Astrocyte (in vitro differentiated cells and primary cell): ENCODE results near the gene PABPC1L.
"Not testable (repeated sequence)": the region's sequence is repeated elsewhere in the genome, so short reads cannot be mapped to it uniquely, and the experiment has no call there.

Experiments used
- EZH2 ChIP-seq: IDR thresholded peaks from 2 replicates; pipeline ENCODE4 v1.6.1; 2012; ENCODE audit warnings: mild to moderate bottlenecking, low read length, inconsistent platforms; ENCODE audit not compliant: insufficient read depth
- TF ChIP-seq, protein P1 (sequence below): IDR thresholded peaks from 2 replicates; pipeline ENCODE4 v1.5.1; 2011; ENCODE audit warnings: low read depth, mild to moderate bottlenecking, inconsistent platforms, low read length, moderate library complexity; ENCODE audit not compliant: insufficient read depth

DNA sequence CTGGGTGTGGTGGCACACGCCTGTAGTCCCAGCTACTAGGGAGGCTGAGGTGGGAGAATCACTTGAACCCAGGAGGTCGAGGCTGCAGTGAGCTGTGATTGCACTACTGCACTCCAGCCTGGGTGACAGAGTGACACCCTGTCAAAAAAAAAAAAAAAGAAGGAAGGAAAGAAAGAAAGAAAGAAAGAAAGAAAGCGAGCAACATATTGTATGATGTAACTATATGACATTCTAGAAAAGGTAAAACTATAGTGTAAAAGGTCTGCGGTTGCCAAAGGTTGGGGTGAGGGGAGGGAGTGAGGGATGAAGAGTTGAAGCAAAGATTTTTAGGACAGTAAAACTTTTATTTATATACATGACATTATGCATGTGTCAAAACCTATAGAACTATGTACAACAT lies 27.5 kb upstream of the PABPC1L start:
- TF ChIP-seq, protein P1, sequence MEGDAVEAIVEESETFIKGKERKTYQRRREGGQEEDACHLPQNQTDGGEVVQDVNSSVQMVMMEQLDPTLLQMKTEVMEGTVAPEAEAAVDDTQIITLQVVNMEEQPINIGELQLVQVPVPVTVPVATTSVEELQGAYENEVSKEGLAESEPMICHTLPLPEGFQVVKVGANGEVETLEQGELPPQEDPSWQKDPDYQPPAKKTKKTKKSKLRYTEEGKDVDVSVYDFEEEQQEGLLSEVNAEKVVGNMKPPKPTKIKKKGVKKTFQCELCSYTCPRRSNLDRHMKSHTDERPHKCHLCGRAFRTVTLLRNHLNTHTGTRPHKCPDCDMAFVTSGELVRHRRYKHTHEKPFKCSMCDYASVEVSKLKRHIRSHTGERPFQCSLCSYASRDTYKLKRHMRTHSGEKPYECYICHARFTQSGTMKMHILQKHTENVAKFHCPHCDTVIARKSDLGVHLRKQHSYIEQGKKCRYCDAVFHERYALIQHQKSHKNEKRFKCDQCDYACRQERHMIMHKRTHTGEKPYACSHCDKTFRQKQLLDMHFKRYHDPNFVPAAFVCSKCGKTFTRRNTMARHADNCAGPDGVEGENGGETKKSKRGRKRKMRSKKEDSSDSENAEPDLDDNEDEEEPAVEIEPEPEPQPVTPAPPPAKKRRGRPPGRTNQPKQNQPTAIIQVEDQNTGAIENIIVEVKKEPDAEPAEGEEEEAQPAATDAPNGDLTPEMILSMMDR: not testable (repeated sequence)
- not testable (repeated sequence) for TF ChIP-seq EZH2
